Activated CD4-positive, alpha-beta T cell treated with anti-CD3 and anti-CD28 coated beads, Interleukin-2, Interleukin-6, amounts not matched to agents 100 ng/mL and 50 ng/mL, durations not matched to agents 16 hours and 8 hours (primary cell): ENCODE measurements around the gene RPS26.
"Not testable (repeated sequence)": the region's sequence is repeated elsewhere in the genome, so short reads cannot be mapped to it uniquely, and the experiment has no call there.

ENCODE experiments used
- DNase-seq: peaks from one replicate; pipeline ENCODE4 v3.0.0-alpha.2; 2020

Gene RPS26

GRCh38 chr12:56021889-56022497 is 19.7 kb upstream of the RPS26 start:
- DNase-seq: no peak

DNA sequence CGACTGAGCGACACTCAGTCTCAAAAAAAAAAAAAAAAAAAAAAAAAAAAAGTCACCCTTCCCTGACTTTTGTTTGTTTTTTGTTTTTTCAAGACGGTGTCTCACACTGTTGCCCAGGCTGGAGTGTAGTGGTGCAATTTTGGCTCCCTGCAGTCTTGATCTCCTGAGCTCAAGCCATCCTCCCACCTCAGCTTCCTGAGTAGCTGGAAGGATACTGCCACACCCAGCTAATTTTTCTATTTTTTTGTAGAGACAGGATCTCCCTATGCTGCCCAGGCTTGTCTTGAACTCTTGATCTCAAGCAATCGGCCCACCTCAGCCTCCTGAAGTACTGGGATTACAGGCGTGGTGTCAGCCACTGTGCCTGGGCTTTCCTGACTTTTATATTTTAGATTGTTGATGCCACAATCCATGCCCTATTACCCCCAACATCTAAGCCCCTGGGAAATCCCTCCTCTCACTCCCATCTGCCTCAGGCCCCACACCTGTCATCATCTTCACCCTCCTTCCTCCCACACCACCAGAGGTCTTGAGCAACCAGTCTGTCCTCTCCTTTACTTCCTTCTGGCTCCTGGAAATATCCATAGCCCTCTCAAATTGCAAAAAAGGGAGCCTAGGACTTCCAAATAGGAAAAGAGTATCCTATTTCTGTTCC is 13.1 kb upstream of the RPS26 start:
- no peak for DNase-seq

GRCh38 chr12:56029166-56029519 is 12.6 kb upstream of the RPS26 start:
- DNase-seq: no peak

GRCh38 chr12:56029666-56030293 is 11.9 kb upstream of the RPS26 start:
- DNase-seq: peak; percentile 57

- no peak for DNase-seq
Observed at GRCh38 chr12:56031987-56032386, 9.7 kb upstream of the RPS26 start.

- no peak for DNase-seq
Observed at GRCh38 chr12:56034586-56035332, 7.0 kb upstream of the RPS26 start.

GRCh38 chr12:56037161-56037560 is 4.6 kb upstream of the RPS26 start:
- no peak for DNase-seq

DNA sequence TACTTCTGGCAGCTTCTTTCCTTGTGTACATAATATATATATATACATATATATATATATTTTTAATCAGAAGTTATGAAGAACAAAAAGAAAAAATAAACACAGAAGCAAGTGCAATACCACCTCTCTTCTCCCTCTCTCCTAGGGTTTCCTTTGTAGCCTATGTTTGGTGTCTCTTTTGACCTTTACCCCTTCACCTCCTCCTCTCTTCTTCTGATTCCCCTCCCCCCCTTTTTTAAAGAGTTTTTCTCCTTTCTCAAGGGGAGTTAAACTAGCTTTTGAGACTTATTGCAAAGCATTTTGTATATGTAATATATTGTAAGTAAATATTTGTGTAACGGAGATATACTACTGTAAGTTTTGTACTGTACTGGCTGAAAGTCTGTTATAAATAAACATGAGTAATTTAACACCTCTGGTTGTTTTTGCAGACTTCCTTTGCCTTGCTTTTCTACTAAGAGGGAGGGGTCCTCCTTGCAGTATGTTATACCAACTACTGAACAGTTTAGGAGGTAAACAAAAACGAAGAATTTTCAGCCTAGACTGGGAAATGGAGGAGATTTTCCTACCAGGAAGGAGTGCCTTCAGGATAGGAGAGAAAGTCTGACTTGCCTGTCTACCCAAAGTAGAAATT is 3.6 kb upstream of the RPS26 start:
- DNase-seq: no peak

- DNase-seq: peak; percentile 43
Observed at GRCh38 chr12:56040151-56040550, 1.6 kb upstream of the RPS26 start.

GRCh38 chr12:56040963-56041551 is 661 bp upstream of the RPS26 start:
- DNase-seq: no peak

DNA sequence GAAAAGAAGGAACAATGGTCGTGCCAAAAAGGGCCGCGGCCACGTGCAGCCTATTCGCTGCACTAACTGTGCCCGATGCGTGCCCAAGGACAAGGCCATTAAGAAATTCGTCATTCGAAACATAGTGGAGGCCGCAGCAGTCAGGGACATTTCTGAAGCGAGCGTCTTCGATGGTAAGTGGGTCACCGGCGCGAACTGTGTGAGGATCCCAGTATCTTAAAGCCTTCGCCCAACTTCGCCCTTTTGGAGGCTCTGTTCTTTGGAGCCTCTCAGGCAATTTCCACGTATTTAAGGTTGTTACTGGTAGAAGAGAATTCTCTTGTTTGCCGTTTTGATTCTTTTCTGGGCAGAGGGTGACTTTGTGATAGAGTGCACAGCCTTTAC is 704 bp downstream of the RPS26 start:
- not testable (repeated sequence) for DNase-seq

GRCh38 chr12:56042843-56043242 is 1.1 kb downstream of the RPS26 start:
- DNase-seq: no peak

DNA sequence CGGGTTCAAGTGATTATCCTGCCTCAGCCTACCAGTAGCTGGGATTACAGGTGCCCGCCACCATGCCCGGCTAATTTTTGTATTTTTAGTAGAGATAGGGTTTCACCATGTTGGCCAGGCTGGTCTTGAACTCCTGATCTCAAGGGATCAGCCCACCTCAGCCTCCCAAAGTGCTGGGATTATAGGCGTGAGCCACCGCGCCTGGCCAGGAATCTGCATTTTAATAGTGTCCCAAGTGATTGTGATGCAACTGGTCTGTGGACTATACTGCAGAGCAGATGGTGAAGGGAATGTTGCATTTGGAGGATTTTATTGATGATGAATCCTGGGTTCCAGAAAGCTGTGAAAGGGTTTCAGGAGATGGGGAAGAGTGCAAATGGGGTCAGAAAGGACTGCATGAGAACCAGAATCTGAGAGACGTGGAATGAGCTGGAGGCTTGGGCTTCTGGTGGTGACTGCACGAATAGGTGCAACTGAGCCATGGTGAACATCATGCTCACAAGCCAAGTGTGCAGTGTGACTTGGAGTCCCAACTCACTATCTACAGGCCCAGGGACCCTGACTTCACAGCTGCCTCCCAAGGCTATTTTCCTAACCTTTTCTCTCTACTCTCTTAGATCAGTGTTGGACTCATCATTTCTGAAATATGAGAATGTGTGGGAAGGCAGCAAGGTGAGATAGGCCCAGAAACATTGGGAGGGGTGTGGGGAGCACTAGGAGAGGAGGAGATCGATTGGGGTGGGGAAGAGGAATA is 4.5 kb downstream of the RPS26 start:
- peak; percentile 32 for DNase-seq

- no peak for DNase-seq
Observed at GRCh38 chr12:56053407-56053893, 11.7 kb downstream of the RPS26 start.

DNA sequence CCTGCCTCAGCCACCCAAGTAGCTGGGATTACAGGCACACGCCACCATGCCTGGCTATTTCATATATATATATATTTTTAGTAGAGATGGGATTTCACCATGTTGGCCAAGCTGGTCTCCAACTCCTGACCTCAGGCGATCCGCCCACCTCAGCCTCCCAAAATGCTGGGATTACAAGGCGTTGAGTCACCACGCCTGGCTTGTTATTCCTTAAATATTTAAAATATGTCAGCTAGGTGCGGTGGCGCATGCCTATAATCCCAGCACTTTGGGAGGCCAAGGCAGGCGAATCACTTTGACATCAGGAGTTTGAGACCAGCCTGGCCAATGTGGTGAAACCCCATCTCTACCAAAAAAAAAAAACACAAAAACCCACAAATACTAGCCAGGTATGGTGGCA is 18.2 kb downstream of the RPS26 start:
- not testable (repeated sequence) for DNase-seq

- DNase-seq: no peak
Observed at GRCh38 chr12:56061982-56062381, 20.3 kb downstream of the RPS26 start.

- DNase-seq: no peak
Observed at GRCh38 chr12:56062996-56063395, 21.3 kb downstream of the RPS26 start.

DNA sequence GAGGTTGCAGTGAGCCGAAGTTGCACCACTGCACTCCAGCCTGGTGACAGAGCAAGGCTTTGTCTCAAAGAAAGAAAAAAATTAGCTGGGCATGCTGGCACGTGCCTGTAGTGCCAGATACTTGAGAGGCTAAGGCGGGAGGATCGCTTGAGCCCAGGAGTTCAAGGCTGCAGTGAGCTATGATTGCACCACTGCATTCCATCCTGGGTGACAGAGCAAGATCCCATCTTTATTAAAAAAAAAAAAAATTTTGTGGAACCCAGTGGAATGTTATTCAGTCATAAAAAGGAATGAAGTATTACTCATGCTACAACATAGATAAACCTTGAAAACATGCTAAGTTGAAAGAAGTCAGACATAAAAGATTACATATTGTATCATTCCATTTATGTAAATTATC is 29.9 kb downstream of the RPS26 start:
- DNase-seq: no peak

- DNase-seq: no peak
Observed at GRCh38 chr12:56074396-56074795, 32.7 kb downstream of the RPS26 start.

DNA sequence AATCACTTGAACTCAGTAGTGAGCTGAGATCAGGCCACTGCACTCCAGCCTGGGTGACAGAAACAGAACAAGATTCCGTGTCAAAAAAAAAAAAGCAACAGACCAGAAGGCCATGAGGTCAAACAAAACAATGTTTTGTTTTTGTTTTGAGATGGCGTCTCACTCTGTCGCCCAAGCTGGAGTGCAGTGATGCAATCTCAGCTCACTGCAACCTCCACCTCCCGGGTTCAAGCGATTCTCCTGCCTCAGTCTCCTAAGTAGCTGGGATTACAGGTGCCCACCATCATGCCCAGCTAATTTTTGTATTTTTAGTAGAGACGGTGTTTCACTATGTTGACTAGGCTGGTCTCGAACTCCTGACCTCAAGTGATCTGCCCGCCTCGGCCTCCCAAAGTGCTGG is 36.2 kb downstream of the RPS26 start:
- not testable (repeated sequence) for DNase-seq

DNA sequence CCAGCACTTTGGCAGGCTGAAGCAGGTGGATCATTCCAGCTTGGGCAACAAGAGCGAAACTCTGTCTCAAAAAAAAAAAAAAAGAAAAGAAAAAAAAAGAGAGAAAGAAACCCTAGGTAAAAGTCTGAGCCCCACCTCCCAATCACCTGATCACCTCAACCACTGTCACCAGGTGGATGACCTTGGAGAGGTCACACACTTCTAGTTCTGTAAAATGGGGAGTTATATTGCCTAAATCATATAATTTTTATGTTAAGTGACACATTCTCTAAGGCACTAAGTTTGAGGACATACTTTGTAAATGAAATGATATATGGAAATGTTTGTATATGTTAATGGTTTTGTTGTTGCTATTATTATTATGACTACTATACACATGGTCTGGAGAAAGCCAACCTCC is 36.7 kb downstream of the RPS26 start:
- no peak for DNase-seq
